IPS DF 4.7 (cell line): ENCODE measurements around the gene RNF13.
"Not testable (repeated sequence)": the region's sequence is repeated elsewhere in the genome, so short reads cannot be mapped to it uniquely, and the experiment has no call there.

Experiments used
- DNase-seq: peaks from one replicate; pipeline ENCODE4 v3.0.0-alpha.2; 2013; ENCODE audit warnings: low spot score; ENCODE audit errors: extremely low read depth

RNF13 gene

GRCh38 chr3:149949181-149949580 is 136.2 kb downstream of the RNF13 start:
- no peak for DNase-seq

GRCh38 chr3:149954812-149955211 is 141.8 kb downstream of the RNF13 start:
- no peak for DNase-seq

GRCh38 chr3:149955449-149955848 is 142.4 kb downstream of the RNF13 start:
- no peak for DNase-seq

- DNase-seq = no peak
Measured at GRCh38 chr3:149957361-149958125, 144.5 kb downstream of the RNF13 start.

GRCh38 chr3:149958171-149958796 is 145.3 kb downstream of the RNF13 start:
- no peak for DNase-seq

GRCh38 chr3:149959443-149959842 is 146.4 kb downstream of the RNF13 start:
- DNase-seq = no peak

GRCh38 chr3:149963485-149963884 is 150.5 kb downstream of the RNF13 start:
- no peak for DNase-seq

- no peak for DNase-seq
Measured at GRCh38 chr3:149964291-149964690, 151.3 kb downstream of the RNF13 start.

GRCh38 chr3:149965278-149965677 is 152.3 kb downstream of the RNF13 start:
- DNase-seq = no peak

- no peak for DNase-seq
Measured at GRCh38 chr3:149967086-149967685, 154.2 kb downstream of the RNF13 start.

GRCh38 chr3:149968216-149968615 is 155.2 kb downstream of the RNF13 start:
- DNase-seq = no peak

GRCh38 chr3:149969110-149969939 is 156.3 kb downstream of the RNF13 start:
- no peak for DNase-seq

GRCh38 chr3:149969940-149970715 is 157.1 kb downstream of the RNF13 start:
- DNase-seq = no peak

GRCh38 chr3:149970716-149971402 is 157.8 kb downstream of the RNF13 start, which contains the start of gene PFN2:
PFN2 (minus strand) TSS chr3:149970895; CDS start chr3:149970856, 39 bp downstream.
- DNase-seq = no peak

- no peak for DNase-seq
Measured at GRCh38 chr3:149971403-149972075, 158.5 kb downstream of the RNF13 start.

GRCh38 chr3:149975919-149976318 is 162.9 kb downstream of the RNF13 start:
- DNase-seq = no peak

- no peak for DNase-seq
Measured at GRCh38 chr3:149977386-149977785, 164.4 kb downstream of the RNF13 start.

GRCh38 chr3:149981979-149982378 is 169.0 kb downstream of the RNF13 start:
- DNase-seq = not testable (repeated sequence)

GRCh38 chr3:149983053-149983452 is 170.0 kb downstream of the RNF13 start:
- not testable (repeated sequence) for DNase-seq

- DNase-seq = no peak
Measured at GRCh38 chr3:149983628-149984027, 170.6 kb downstream of the RNF13 start.
